HL-60 (cell line): ENCODE data around the gene NR1D2.

Source experiments
- DNase-seq, 2 experiments: peaks; one replicate each; pipeline ENCODE4 v3.0.0-alpha.2; 2010 to 2020; ENCODE audit warnings: low read depth in 1 of 2, low spot score in 1 of 2
- H3K27ac ChIP-seq: fragments of 250-450 bp; sonication (Bioruptor Pico); replicated peaks from 2 replicates; pipeline ENCODE4 v1.5.1; 2020; ENCODE audit warnings: mild to moderate bottlenecking, moderate library complexity
- H3K27me3 ChIP-seq: fragments of 250-450 bp; sonication (Bioruptor Pico); 2 replicates; pipeline ENCODE4 v1.5.1; 2021; ENCODE audit warnings: mild to moderate bottlenecking, moderate library complexity; ENCODE audit not compliant: insufficient read depth, poor library complexity, severe bottlenecking
- H3K4me3 ChIP-seq: replicated peaks from 2 replicates; pipeline ENCODE4 v1.5.1; 2011; ENCODE audit warnings: mild to moderate bottlenecking, control low read depth, low read length; ENCODE audit not compliant: insufficient read depth
- CTCF ChIP-seq: IDR thresholded peaks from one replicate; pipeline ENCODE4 v1.5.1; 2011; ENCODE audit warnings: low read length, control low read depth, inconsistent platforms; ENCODE audit not compliant: insufficient read depth
- GABPA ChIP-seq: IDR thresholded peaks from 2 replicates; pipeline ENCODE4 v1.6.1; 2012; ENCODE audit warnings: low read depth
- POLR2AphosphoS5 ChIP-seq: IDR thresholded peaks from 2 replicates; pipeline ENCODE4 v1.6.1; 2012; ENCODE audit warnings: low read depth
- REST ChIP-seq: IDR thresholded peaks from 2 replicates; pipeline ENCODE4 v1.6.1; 2012; ENCODE audit warnings: low read depth; ENCODE audit not compliant: insufficient replicate concordance
- SPI1 ChIP-seq: IDR thresholded peaks from 2 replicates; pipeline ENCODE4 v1.6.1; 2012; ENCODE audit warnings: low read depth, mild to moderate bottlenecking, borderline replicate concordance

The NR1D2 gene

GRCh38 chr3:23954144-23954543 lies 9.1 kb downstream of the NR1D2 start:
- Histone ChIP-seq H3K4me3 (no peak overlapping the region), H3K27me3 (no peaks in the 10 kb centered on the region), H3K27ac (no peak overlapping the region)
- no peak for DNase-seq
- no peak for TF ChIP-seq SPI1
- no peak for TF ChIP-seq POLR2AphosphoS5
- TF ChIP-seq CTCF = no peak
- no peak for TF ChIP-seq GABPA
- no peak for TF ChIP-seq REST

GRCh38 chr3:23956701-23957100 lies 11.6 kb downstream of the NR1D2 start:
- no peak for TF ChIP-seq CTCF
- TF ChIP-seq POLR2AphosphoS5 = no peak
- no peak for TF ChIP-seq REST
- no peak overlapping the region for H3K27ac ChIP-seq
- no peaks in the 10 kb centered on the region for H3K27me3 ChIP-seq
- DNase-seq = no peak
- no peak overlapping the region for H3K4me3 ChIP-seq

- no peak overlapping the region for H3K4me3 ChIP-seq
- DNase-seq = no peak
- no peak overlapping the region for H3K27ac ChIP-seq
- H3K27me3 ChIP-seq = no peaks in the 10 kb centered on the region
- TF ChIP-seq GABPA (no peak), REST (no peak), SPI1 (no peak), CTCF (no peak), POLR2AphosphoS5 (no peak)
Observed at GRCh38 chr3:23959135-23959900, 14.2 kb downstream of the NR1D2 start.
